HG03460 (cell line): ENCODE data around the gene VPREB3.

Experiments used
- ATAC-seq: cut with Tn5 transposase; IDR thresholded peaks from one replicate; pipeline ENCODE4 v1.9.1; 2021; ENCODE audit not compliant: unreplicated experiment

The VPREB3 gene

GRCh38 chr22:23767673-23768548 lies 13.7 kb upstream of the VPREB3 start, which contains the start of gene CHCHD10:
CHCHD10 (minus strand) TSS chr22:23767972; CDS start chr22:23767874, 98 bp downstream.
- peak; percentile 48 for ATAC-seq

DNA sequence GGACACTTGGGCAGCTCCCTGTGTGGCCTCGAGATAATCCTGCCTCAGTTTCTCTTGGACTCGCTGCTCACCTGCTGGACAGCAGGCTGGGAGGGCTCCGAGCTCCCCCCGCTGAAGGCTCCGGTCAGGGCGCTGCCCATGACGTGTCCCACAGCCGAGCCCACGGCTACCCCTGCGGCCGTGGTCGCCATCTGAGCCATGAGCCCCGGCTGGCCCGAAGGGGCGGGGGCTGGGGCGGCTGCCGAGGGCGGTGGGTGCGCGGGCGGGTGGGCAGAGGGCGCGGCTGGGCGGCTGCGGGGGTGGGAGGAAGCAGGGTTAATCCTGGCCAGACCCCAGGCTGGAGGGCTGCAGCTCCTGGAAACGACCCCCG lies 13.1 kb upstream of the VPREB3 start:
- ATAC-seq = no peak

DNA sequence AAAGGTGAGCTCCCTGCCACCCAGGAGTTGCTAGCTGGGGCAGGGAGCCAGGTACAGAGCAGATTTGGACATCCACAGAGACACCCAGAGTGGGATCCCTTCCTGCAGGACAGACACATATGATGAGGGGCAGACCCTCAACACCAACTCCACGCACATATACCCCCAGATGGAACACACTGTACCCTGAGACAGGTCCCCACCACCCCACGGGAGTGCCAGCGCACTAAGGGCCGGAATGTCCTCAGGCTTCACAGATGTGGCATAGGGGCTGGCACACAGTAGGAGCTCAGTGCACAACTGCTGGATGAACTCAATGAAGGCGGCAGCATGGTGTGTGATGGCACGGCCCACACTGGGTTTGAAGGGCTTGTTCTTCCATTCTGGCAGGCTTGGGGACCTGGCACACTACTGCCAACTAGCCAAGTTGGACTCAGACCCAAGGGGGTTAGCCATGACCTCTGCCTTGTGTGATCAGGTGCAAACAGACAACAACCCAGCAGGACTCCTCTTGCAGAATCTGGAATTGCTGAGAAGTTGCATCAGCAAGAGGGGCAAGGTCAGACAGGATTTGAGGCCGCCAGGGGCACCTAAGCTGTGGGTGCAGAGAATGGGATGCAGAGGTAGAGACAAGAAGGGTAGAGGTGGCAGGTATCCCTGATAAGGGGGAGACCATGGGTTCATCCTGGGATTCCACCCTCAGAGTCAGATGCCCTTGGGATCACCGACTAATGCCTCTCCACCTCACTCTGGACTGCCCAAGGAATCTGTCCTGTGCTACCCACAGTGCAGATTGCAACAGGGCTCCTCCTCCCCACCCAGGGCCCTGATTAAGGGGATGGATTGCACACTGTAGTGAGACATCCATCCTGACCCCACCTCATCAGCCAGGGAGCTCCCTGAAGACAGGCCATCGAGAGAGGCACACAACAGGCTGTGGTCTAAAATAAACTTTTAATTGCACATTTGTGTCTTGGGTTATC lies 11.0 kb upstream of the VPREB3 start:
- no peak for ATAC-seq

DNA sequence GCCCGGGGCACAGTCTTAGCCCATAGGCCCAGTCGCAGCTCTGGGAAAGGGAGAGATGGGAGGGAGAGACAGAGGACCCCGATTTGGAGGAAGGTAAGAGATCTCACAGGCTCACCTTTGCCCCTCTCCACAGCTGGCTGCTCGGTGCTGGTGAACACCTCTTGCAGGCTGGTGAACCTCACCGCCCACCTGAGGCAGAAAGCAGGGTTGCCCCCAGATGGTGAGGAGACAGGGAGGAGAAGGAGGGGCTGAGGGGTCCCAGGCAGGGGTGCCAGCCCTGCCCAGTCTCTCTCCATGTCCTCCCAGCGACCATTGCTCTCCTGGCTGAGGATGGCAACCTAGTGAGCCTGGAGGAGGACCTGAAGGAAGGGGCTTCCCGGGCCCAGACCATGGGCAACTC lies 9.7 kb upstream of the VPREB3 start:
- no peak for ATAC-seq

DNA sequence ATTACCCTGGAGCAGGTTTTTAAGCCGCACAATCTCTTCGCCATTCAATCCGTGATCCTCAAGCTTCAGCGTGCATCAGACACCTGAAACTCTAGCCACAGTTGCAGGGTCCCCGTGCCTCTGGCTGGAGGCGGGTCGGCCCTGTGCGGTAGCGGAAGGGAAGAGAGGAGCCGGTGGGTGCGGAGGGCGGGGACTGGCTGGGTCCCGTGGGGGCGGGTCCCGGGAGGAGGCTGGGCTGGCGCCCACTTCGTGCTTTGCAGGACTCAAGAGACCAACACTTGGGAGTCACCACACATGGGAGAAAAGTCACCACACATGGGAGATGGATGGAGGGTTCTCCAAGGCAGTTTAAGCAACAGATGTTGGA lies 9.3 kb upstream of the VPREB3 start:
- ATAC-seq = no peak

- no peak for ATAC-seq
These were observed 8.8 kb upstream of the VPREB3 start, which contains the start of gene C22orf15 for GRCh38 chr22:23762842-23763578. C22orf15 (plus strand) TSS chr22:23762990; CDS start chr22:23763307, 317 bp downstream.

DNA sequence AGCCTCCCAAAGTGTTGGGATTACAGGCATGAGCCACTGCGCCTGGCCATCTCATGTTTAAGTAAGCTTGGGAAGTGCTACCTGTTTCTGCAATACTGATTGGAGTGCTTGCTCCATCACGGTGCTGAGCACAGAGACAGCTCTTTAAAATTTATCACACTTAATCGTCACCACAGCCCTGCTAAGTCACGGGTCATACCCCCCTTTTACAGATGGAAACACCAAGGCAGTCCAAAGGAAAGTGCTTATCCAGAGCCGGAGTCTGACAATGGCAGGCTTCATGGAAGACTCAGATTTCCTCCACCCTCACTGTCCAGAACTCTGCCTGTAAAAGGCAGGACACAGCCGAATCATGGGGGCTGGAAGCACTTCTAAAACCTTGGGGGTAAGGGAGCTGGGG lies 5.8 kb upstream of the VPREB3 start:
- ATAC-seq = no peak

GRCh38 chr22:23759566-23759965 lies 5.3 kb upstream of the VPREB3 start:
- no peak for ATAC-seq

GRCh38 chr22:23756891-23757290 lies 2.7 kb upstream of the VPREB3 start:
- ATAC-seq = no peak

GRCh38 chr22:23755711-23756110 lies 1.5 kb upstream of the VPREB3 start:
- ATAC-seq = no peak

DNA sequence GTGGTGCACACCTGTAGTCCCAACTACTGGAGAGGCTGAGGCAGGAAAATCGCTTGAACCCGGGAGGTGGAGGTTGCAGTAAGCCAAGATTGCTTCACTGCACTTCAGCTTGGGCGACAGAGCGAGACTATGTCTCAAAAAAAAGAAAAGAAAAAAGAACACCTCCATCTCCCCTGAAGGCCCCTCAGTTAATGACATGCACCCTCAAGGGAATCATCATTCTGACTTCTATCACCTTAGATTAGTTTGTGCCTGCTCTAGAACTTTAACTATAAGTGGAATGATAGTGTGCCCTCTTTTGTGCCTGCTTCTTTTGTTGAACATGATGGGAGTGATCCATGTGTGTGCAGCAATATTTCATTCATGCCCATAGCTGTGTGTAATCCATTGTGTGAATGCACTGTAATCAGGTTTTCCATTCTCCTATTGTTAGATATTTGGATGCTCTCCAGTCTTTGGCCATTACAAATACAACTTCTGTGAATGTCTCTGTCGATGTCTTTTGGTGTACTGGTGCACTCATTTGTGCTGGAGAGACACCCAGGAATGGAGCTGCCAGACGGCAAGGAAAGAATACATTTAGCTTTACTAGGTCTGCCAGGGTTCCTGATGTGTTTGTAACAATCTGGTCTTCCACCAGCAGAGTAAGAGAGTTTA lies 883 bp upstream of the VPREB3 start:
- no peak for ATAC-seq

- ATAC-seq = no peak
These were observed 840 bp downstream of the VPREB3 start for GRCh38 chr22:23753385-23753784.

DNA sequence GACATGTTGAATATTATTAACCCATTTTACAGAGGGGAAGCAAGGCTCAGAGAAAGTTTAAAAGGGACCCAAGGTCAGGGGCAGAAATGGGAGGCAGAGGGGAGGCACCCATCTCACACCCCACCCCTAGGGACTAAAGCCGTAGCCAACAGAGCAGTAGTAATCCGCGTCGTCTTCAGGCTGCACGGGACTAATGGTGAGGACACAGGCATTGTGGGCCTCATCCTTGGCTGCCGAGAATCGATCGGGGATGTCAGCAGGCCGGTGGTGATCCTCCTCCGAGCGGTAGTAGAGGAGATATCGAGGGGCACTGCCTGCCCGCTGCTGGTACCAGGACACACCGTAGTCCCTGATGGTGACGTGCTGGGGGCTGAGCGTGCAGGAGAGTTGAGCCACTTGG lies 1.5 kb downstream of the VPREB3 start:
- no peak for ATAC-seq

- no peak for ATAC-seq
These were observed 2.0 kb downstream of the VPREB3 start for GRCh38 chr22:23752090-23752691.

DNA sequence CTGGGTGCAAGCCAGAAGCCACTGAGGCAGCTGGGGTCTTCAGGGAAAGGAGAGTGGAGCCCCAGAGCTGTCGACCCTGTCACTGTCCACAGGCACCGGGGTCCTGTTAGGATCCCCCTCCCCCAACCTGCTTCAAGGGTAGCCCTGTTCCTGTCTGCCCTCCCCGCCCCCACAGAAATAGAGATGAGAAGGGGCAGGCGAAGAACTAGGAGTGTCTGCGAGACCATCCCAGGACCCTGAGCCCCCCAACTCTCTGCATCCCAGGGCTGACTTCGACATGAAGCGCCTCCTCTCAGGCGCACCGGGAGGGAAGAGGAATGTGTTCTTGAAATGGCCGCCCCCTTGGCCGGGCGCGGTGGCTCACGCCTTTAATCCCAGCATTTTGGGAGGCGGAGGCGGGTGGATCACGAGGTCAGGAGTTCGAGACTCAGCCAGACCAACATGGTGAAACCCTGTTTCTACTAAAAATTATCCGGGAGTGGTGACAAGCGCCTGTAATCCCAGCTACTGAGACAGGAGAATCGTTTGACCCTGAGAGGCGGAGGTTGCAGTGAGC lies 2.7 kb downstream of the VPREB3 start:
- peak; percentile 8 for ATAC-seq

GRCh38 chr22:23750714-23751440 lies 3.3 kb downstream of the VPREB3 start, which contains the start of gene ZNF70:
ZNF70 (minus strand) TSS chr22:23751112; CDS start chr22:23745140, 5,972 bp downstream.
- peak; percentile 63 for ATAC-seq

- ATAC-seq = no peak
These were observed 3.9 kb downstream of the VPREB3 start for GRCh38 chr22:23750367-23750713.

- no peak for ATAC-seq
These were observed 4.4 kb downstream of the VPREB3 start for GRCh38 chr22:23749841-23750301.

GRCh38 chr22:23745791-23746190 lies 8.4 kb downstream of the VPREB3 start:
- ATAC-seq = no peak
